HG03439 (cell line): ENCODE measurements around the gene MCF2L.

Source experiments
- ATAC-seq: cut with Tn5 transposase; IDR thresholded peaks from one replicate; pipeline ENCODE4 v1.9.1; 2021; ENCODE audit warnings: mild to moderate bottlenecking, moderate library complexity; ENCODE audit not compliant: unreplicated experiment

Gene MCF2L

GRCh38 chr13:112978561-112979405, 9.8 kb downstream of the MCF2L start:
- ATAC-seq = no peak

- no peak for ATAC-seq
These were observed 10.4 kb downstream of the MCF2L start for GRCh38 chr13:112979406-112979902.

- no peak for ATAC-seq
These were observed 11.4 kb downstream of the MCF2L start for GRCh38 chr13:112980434-112980833.

GRCh38 chr13:112981451-112981850, 12.4 kb downstream of the MCF2L start:
- no peak for ATAC-seq

GRCh38 chr13:112982281-112983041, 13.4 kb downstream of the MCF2L start:
- ATAC-seq = no peak

- no peak for ATAC-seq
These were observed 14.0 kb downstream of the MCF2L start for GRCh38 chr13:112983042-112983305.

- no peak for ATAC-seq
These were observed 14.6 kb downstream of the MCF2L start for GRCh38 chr13:112983428-112984196.

- ATAC-seq = no peak
These were observed 15.5 kb downstream of the MCF2L start for GRCh38 chr13:112984501-112984900.

GRCh38 chr13:112984954-112985802, 16.2 kb downstream of the MCF2L start:
- ATAC-seq = no peak

GRCh38 chr13:112985803-112986408, 16.9 kb downstream of the MCF2L start:
- ATAC-seq = no peak

GRCh38 chr13:112986470-112986869, 17.5 kb downstream of the MCF2L start:
- no peak for ATAC-seq

- no peak for ATAC-seq
These were observed 18.1 kb downstream of the MCF2L start for GRCh38 chr13:112986946-112987681.

- ATAC-seq = no peak
These were observed 18.6 kb downstream of the MCF2L start for GRCh38 chr13:112987682-112988024.

- ATAC-seq = no peak
These were observed 21.8 kb downstream of the MCF2L start for GRCh38 chr13:112990783-112991182.

GRCh38 chr13:112991609-112992008, 22.6 kb downstream of the MCF2L start:
- no peak for ATAC-seq

GRCh38 chr13:112992931-112993680, 24.1 kb downstream of the MCF2L start:
- no peak for ATAC-seq

- no peak for ATAC-seq
These were observed 25.2 kb downstream of the MCF2L start for GRCh38 chr13:112994084-112994780.

GRCh38 chr13:112994781-112995355, 25.9 kb downstream of the MCF2L start:
- no peak for ATAC-seq
